ENCODE results near the gene RRAS2. TPM values are rescaled to one million over a fixed set of nuclear protein-coding genes. Genes with fewer than 3 reads are reported as not detected.

Gene RRAS2
- total and polyA plus RNA-seq, 12 donors: 9.2 to 59.3 (median 26.6) TPM

- no peak for DNase-seq
- H3K4me1 ChIP-seq (replicated peaks in 1 of 2): no peaks in the 10 kb centered on the region
- H3K36me3 ChIP-seq (replicated peaks in 1 of 2): no peaks in the 10 kb centered on the region
- H3K9me3 ChIP-seq (replicated peaks in 1 of 3): no peaks in the 10 kb centered on the region
- no peak overlapping the region for H3K27ac ChIP-seq
- H3K4me3 ChIP-seq: no peak overlapping the region
- no peak for TF ChIP-seq CTCF (IDR thresholded peaks at IDR 0.05)
- no peaks in the 10 kb centered on the region for H3K27me3 ChIP-seq
- WGBS, 4 donors: 61 to 83% (median 69%) methylated on average over 3 of the region's 3 CpGs
- intact Hi-C loops (cut with DNase I): no loop called here
These were observed 39.0 kb downstream of the RRAS2 start for GRCh38 chr11:14320020-14320419.

GRCh38 chr11:14318581-14318981 is 40.4 kb downstream of the RRAS2 start:
- Histone ChIP-seq H3K4me1 (replicated peaks in 1 of 2) (peaks cover 0 to 3% of the 10 kb centered on the region in 2 donors), H3K27me3 (no peaks in the 10 kb centered on the region), H3K36me3 (replicated peaks in 1 of 2) (no peaks in the 10 kb centered on the region), H3K9me3 (replicated peaks in 1 of 3) (no peaks in the 10 kb centered on the region), H3K4me3 (no peak overlapping the region), H3K27ac (no peak overlapping the region)
- intact Hi-C loops (cut with DNase I): no loop called here
- TF ChIP-seq CTCF (IDR thresholded peaks at IDR 0.05) (no peak), POLR2A (IDR thresholded peaks at IDR 0.05) (no peak)
- DNase-seq: no peak
- WGBS, 4 donors: 54 to 68% (median 63%) methylated on average over 1 of the region's 1 CpG

- intact Hi-C loops (cut with DNase I): no loop called here
- Histone ChIP-seq H3K9me3 (replicated peaks in 1 of 3) (no peaks in the 10 kb centered on the region), H3K27ac (no peak overlapping the region), H3K4me3 (no peak overlapping the region), H3K36me3 (replicated peaks in 1 of 2) (no peaks in the 10 kb centered on the region), H3K27me3 (no peaks in the 10 kb centered on the region), H3K4me1 (replicated peaks in 1 of 2) (peaks cover 0 to 9% of the 10 kb centered on the region in 2 donors)
- 85 to 88% (median 86%) methylated on average over 7 of the region's 7 CpGs for WGBS, 4 donors
- DNase-seq: no peak
- TF ChIP-seq CTCF (IDR thresholded peaks at IDR 0.05) (no peak), POLR2A (IDR thresholded peaks at IDR 0.05) (no peak)
These were observed 41.2 kb downstream of the RRAS2 start for GRCh38 chr11:14317659-14318325.

GRCh38 chr11:14315130-14315529 is 43.9 kb downstream of the RRAS2 start:
- Histone ChIP-seq H3K36me3 (replicated peaks in 1 of 2) (no peaks in the 10 kb centered on the region), H3K9me3 (replicated peaks in 1 of 3) (no peaks in the 10 kb centered on the region), H3K4me1 (replicated peaks in 1 of 2) (peaks cover 0 to 9% of the 10 kb centered on the region in 2 donors), H3K4me3 (no peak overlapping the region), H3K27me3 (no peaks in the 10 kb centered on the region), H3K27ac (no peak overlapping the region)
- TF ChIP-seq POLR2A (IDR thresholded peaks at IDR 0.05) (no peak), CTCF (IDR thresholded peaks at IDR 0.05) (no peak)
- intact Hi-C loops (cut with DNase I): no loop called here
- WGBS, 4 donors: 89 to 92% (median 91%) methylated on average over 2 of the region's 2 CpGs
- no peak for DNase-seq

All from adrenal gland (tissue), 12 donors.